HG02798 (cell line): ENCODE measurements around the gene VAV2.

Experiments
- ATAC-seq: cut with Tn5 transposase; IDR thresholded peaks from one replicate; pipeline ENCODE4 v1.9.1; 2021; ENCODE audit warnings: mild to moderate bottlenecking; ENCODE audit not compliant: unreplicated experiment, poor library complexity

VAV2 gene

DNA sequence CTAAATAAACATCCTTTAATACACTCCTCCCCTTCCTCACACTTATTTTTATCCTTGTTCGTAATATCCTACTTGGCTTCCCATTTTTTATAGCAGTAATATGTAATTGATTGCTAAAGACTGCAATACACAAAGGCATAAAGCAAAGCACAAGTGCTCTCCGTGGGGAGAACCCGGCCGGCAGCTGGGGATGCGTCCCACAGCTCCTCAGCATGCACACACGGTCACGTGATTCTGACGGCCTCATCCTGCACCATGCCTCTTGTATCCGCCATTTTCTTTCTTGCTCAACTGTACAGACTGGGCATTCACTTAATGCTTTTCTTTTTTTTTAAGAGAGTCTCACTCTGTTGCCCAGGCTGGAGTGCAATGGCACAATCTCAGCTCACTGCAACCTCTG, 36.0 kb upstream of the VAV2 start:
- no peak for ATAC-seq

DNA sequence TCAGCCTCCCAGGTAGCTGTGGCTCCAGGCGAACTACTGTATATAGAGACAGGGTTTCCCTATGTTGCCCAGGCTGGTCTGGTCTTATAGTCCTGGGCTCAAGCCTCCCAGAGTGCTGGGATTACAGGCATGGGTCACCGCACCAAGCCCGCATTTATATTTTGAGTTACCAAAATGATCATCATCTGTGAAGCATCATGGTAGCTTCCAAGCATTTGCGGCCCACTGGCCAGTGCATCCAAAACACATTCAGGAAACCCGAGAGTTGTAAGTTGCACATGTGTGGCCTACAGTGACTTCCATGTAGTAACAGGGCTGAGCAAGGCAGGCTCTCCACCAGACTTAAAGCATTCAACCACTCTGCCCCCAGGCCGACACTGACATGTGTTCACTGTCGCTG, 35.4 kb upstream of the VAV2 start:
- ATAC-seq: no peak

DNA sequence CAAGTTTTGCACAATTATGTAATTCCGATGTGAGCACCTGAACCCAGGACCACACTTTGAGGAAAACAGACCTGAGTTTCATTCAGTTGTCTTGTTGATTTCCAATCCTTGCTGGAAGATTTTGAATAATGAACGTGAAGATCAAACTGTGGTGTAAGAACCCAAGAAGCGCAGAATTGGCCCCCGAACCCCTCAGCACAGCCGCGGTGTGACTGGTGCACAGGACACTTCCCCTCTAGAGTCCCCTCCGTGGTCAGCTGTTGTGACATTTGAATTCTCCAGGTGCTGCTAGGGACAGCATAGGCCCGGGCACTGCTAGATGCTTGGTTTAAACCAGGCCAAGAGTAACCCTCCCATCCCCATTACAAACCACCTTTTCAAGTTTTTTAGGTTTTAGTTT, 34.9 kb upstream of the VAV2 start:
- no peak for ATAC-seq

DNA sequence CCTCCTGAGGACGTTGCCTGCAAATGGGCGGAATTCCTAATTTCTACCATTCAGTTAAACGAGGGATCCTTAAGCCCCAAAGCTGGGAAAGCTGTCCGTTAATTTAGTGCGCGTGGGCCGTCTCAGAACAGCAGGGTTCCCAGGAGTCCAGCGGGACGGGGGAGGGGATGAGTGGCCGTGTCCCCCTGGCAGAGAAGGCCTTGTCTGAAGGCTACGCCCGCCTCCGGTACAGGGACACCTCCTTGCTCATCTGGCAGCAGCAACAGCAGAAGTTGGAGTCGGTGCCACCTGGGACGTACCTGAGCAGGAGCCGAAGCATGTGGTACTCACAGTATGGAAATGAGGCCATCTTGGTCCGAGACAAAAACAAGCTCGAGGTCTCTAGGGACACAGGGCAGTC, 34.5 kb upstream of the VAV2 start:
- ATAC-seq: no peak

DNA sequence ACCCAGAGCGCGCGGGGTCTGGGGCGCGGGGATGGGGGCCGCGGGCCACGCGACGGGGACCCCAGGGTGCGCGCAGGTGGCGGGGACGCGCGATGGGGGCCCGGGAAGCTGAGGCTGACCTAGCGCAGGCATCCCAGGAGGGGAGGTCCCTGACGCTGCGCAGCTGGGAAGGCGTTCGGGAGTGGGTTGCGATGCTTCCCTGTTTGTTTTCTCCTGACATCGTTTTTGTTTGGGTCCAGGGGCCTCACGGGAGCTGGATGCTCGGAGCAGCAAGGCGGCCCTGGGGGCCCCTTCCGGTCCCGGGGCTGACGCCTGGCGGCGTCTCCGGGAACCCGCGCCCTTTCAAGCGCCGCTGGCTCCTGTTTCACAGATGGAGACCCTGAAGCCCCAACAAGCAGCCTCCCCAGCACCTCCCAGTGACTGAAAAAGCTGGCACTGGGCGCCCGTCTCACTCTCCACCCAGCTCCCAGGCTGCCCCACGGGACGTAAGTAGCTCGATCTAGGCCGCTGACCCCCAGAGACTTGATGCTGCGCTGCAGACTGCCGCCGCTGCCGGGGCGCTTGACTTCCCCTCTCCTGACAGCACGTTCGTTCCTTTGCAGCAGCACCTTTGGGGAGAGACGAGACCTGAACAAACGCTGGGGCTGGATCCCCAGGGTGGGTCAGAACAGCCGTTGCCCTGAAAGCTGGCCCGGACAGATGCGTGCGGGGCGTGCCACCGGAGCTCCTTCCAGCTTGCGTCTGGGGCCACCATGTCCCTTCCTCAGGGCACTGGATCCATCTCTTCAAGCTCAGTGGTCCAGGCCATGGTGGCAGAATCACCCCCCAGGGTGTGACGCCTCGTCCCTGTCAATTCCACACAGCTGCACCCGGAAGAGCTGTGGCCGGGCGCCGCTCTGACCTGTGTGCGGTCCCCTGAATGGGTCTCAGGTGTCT, 33.8 kb upstream of the VAV2 start:
- peak; percentile 40 for ATAC-seq

DNA sequence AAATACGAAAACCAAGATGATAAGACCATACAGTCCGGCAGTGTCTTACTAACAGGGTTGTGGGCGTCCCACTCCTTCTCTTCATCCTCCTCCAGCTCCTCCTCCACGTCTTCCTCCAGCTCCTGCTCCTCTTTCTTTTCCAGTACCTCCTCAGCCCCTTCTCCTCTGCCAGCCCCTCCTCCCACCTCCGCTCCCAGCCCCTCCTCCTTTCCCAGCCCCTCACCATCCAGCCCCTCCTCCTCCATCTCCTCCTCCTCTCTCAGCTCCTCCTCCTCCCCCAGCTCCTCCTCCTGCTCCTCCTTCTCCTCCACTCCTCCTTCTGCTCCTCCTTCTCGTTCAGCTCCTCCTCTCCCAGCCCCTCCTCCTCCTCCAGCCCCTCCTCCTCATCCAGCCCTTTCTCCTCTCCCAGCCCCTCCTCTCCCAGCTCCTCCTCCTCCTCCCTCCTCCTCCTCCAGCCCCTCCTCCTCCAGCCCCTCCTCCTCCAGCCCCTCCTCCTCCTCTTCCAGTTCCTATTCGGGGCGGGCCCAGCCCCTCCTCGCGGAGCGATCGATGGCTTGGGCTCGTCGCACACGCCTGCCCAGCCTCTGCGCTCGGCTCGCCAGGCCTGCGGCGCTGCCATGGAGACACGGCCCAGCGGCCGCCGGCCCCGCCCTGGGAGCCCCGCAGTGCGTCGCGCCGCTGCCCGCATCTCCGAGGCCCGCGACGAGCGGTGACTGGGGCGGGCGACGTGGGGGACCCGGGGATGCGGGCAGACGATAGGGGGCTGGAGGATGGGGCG, 32.9 kb upstream of the VAV2 start, which contains the start of gene BRD3OS:
Gene BRD3OS (plus strand): TSS at position 654 of the 778 bp plus-strand sequence. CDS start 1,267 bp downstream, outside the sequence.
- ATAC-seq: peak; percentile 90

DNA sequence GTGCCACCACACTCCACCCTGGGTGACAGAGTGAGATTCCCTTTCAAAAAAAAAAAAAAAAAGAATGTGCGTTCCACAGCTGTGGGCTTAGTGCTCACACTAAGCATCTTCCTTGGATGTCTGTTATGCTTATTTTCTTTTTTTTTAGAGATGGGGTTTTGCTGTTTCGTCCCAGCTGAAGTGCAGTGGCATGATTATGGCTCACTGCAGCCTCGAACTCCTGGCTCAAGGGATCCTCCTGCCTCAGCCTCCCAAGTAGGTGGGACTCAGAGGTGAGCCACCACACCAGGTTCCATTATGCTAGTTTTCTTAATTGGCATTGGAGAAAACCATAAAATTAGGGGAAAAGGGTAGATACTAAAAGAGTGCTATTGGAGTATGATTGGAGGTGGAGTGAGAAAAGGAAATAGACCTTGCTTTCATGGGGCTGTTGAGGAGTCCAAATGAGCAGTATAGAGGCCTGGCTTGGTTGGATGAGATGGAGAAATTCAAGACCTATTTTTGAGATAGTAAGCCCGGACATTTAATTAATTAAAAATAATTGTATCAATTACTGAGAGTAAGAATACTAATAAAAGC, 32.2 kb upstream of the VAV2 start:
- no peak for ATAC-seq

DNA sequence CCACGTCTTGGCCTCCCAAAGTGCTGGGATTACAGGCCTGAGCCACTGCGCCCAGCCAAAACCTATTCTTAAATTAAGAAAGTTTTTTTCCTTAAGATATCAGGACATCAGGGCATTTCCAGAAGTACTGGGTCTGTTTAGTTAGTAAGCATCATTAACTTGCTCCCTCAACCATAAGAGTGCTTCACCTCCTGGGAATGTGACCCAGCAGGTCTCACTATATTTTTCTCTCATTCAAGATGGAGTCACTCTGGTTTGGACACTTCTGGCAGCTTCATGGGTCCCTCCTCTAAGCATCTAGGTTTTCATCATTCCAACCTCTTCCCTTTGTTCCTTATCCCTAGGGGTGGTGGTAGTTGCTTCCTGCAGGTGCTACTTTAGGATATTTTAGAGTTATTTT, 22.8 kb upstream of the VAV2 start:
- no peak for ATAC-seq

DNA sequence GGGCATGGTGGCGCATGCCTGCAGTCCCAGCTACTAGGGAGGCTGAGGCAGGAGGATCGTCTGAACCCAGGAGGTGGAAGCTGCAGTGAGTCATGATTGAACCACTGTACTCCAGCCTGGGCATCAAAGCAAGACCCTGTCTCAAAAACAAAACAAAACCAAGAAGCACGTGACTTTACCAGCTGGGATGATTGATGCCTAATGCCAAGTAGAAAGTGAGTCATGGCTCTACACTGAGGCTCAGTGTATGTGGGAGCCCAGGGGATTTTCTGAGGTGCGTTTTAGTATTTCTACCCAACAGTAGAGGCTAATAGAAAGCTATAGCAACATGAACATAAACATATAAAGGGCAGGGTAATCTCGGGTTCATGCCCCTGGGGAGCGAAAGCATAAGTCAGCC, 19.3 kb upstream of the VAV2 start:
- no peak for ATAC-seq

DNA sequence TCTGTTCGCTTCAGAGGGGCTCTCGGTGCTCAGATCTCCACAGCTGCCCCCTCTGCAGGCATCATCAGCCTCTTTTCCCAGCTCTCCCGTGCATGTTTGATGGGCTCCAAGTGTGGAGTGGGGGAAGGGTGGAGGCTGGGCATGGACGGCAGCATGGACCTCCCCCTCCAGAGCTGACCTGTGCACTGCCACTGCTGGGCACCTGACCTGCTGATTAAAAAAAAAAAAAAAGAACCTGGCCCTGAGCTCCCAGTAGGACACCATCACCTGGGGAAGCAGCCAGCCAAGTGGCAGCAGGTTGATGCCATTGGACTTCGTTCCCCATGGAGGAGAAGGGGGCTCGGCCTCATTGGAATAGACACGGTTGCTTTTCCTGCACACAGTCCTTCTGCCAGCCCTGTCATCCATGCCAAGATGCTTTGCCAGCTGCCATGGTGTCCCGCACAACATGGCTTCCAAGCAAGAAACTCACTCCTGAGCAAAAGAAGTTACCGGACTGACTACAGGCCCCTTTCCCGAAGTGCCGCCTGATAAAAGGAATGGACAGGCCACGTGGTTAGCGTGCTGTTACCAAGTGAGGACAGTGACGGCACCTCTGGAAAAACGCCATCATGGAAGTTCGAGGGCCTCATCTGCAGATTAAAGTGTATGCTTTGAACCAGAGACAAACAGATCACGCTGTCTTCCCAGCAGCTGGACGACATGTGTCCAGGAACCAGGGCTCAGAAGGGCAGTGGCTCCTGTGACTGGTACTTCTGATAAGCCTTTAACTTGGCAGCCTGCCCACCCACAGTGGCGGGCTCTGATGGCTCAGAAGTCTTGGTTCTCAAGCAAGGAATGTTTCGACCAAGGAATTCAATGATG, 18.4 kb upstream of the VAV2 start:
- ATAC-seq: no peak

DNA sequence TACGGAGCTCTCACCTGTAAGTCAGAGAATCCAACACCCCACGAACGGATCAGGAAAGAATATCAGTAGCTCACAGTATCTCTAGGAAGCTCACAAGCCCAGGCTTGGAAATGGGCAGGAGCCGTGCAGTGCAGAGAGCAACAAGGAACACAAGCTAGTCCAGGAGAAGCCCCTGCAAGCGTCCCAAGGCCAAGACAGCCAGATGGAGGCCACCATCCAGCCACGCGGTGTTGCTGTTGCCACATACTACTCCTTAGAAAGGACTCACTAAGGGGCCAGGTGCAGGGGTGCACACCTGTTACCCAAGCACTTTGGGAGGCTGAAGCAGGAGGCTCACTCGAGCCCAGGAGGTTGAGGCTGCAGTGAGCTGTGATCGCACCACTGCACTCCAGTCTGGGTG, 15.4 kb upstream of the VAV2 start:
- ATAC-seq: no peak

DNA sequence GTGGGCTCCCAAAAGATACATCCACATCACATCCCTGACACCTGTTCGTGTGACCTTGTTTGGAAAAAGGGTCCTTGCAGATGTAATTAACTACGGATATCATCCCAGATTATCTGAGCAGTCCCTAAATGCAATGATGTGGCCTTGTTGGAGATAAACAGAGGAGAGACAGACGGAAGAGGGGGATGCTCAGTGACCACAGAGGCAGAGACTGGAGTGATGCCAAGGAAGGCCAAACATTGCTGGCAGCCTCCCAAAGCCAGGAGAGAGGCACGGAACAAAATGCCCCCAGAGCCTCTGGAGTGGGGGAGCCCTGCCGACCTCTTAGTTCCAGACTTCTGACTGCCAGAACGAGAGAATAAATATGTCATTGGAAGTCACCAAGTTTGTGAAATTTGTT, 15.0 kb upstream of the VAV2 start:
- ATAC-seq: no peak

DNA sequence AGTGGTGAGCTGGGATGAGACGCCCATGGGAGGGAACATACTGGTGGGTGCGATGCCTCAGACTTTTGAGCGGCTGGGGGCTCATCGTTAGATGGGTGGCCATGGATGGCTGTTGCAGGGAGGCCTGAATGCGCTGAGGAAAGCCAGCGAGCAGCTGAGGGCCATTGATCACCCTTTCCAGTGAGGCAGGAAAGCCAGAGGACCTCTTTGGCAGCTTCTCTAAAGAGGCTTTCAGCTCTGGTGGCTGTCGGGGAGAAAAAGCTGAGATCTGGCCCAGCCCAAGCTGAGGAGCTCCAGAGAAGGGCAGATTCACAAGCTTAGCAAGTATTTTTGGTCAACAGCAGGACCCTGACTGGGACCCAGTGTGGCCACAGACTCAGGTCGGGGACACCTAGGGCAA, 13.3 kb upstream of the VAV2 start:
- no peak for ATAC-seq

DNA sequence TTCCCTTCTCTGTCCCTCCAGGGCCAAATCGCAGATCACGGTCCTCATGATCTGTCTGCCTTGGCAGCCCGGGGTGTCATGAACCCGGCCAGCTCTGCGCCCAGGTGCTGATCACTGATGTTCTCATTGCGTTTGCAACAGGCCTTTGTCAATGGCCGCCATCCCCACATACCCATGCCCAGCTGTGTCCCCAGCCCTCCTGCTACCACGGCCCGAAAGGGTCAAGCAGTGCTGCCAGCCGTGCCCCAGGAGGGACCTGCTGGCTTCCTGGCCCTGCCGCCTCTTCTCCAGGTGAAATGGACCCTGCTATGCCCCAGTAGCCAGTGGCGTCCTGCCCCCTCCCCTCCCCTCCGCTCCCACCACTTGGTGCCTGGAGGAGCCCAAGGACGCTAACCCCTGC, 12.8 kb upstream of the VAV2 start:
- ATAC-seq: no peak

DNA sequence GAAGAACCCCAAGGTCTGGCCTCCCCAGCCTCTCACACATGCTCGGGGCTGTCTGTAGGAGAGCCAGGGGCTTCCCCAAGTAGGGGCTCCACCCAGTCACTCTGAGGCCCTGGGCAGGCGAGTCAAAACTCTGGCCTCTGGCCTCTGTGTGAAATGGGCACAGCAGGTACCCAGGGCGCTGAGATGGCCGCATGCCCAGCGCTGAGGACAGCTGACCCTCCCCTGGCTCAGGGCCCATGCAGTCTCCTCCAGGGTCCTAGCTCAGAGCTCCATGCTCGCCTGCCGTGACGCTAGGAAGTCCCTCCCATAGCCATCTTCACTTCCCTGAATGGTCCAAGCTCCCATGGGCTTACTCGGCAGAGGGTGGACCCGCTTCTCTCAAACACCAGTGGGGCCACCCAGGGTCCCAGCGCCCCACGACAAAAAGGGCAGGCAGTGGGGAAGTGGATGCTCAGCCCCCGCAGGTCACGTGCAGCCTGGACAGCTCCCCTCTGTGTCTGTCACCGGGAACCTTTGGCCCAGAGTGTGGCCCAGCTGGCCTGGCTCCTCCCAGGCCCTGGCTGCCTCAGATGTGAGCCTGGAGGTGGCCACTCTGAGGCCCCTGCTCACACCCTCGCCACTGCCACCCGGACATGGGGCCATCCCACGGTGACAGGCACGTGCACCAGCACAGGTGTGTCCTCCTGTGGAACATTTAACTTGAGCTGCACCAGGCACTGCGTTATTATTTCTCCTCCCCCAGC, 12.2 kb upstream of the VAV2 start:
- no peak for ATAC-seq

DNA sequence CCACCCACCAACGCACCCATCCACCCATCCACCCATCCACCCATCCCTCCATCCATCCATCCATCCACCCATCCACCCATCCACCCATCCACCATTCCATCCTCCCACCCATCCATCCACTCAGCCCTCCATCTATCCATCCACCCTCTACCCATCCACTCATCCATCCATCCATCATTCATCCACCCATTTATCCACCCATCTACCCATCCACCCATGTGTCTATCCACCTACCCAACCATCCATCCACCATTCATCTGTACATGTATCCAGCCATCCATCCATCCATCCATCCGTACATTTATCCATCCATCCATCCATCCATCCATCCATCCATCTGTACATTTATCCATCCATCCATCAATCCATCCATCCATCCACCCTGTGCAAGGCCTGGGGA, 11.1 kb upstream of the VAV2 start:
- no peak for ATAC-seq

DNA sequence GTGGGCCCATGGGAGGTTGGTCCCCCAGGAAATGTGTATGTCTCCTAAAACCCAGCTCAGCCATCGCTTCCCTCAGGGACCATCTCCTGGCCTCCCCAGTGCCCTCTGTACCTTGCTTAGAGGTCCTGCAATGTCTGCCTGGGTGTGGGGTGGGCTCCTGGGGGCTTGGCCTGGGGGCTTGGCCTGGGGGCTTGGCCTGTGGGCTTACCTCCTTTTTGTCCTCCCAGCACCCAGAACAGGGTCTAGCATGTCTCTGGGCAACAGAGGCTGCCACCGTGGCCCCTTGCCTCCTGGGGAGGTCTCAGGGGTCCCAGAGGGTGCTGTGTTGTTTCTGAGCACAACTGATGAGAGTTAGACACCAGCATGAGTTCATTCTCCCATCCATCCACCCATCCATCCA, 10.7 kb upstream of the VAV2 start:
- ATAC-seq: no peak

DNA sequence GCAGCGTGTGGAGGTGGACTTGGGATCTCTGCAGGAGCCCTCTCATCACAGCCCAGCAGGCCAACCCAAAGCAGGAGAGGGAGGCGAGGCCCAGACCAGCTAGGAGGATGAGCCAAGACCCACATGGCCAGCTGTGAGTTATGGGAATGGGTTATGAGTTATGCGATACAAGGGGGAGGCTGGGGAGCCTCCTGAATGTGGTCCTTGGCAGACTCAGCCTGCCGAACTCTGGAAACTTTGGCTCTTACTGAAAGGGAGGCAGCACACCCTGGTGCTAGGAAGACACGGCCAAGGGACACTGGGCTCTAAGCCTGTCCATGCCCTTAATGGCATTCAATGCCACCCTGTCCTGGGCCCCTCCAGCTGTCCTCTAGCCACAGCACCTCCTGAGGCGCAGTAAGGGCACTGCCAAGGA, 7.7 kb upstream of the VAV2 start:
- ATAC-seq: no peak

DNA sequence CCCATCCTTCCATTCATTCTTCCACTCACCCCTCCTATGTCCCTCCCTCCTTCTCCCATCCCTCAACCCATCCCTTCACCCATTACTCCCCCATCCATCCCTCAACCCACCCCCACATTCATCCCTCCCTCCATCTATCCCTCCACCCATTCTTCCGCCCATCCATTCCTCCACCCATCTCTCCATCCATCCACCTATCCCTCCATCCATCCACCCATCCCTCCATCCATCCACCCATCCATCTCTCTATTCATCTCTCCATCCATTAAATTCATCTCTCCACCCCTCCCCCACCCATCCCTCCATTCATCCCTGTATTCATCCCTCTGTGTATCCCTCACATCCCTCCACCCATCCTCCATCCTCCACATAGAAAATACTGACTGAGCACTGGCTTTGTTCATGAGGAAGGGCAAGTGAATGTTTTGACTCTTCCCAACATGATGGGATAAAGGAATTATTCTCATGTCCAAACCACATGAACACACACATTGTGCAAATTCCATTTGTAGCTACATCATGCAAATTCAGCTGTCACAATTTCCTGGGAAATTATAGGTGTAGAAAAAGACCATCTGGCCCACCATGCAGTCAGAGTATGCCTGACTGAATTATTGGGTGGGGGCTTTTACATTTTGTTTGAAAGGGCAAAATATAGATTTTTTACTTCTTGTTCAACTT, 6.9 kb upstream of the VAV2 start:
- ATAC-seq: no peak
